Gastrocnemius medialis (tissue), 4 donors: ENCODE results near the gene RILPL1.

ENCODE experiments used
- CTCF ChIP-seq, 5 experiments: fragments of 450-650 bp in 3 of 5; fragments of 200-600 bp in 2 of 5; sonication (generic) in 2 of 5; IDR thresholded peaks in 4 of 5; conservative IDR thresholded peaks in 1 of 5; 1 replicate in 4 of 5; 2 replicates in 1 of 5; pipeline ENCODE4 v1.5.1; 2016 to 2019; ENCODE audit warnings: antibody characterized with exemption in 5 of 5, mild to moderate bottlenecking in 3 of 5, moderate library complexity in 3 of 5
- POLR2A ChIP-seq, 2 donors: fragments of 450-650 bp; IDR thresholded peaks; one replicate each; pipeline ENCODE4 v1.6.1; 2017; ENCODE audit warnings: antibody characterized with exemption in 2 of 2, mild to moderate bottlenecking in 2 of 2, moderate library complexity in 2 of 2

- TF ChIP-seq CTCF (IDR thresholded peaks at IDR 0.05 in 4 of 5, conservative IDR thresholded peaks at IDR 0.05 in 1 of 5), result no peak
- TF ChIP-seq POLR2A (IDR thresholded peaks at IDR 0.05), result no peak
Observed at GRCh38 chr12:123449856-123450255, 83.7 kb downstream of the RILPL1 start.
